Activated CD8-positive, alpha-beta memory T cell treated with anti-CD3 and anti-CD28 coated beads for 24 hours (primary cell): ENCODE measurements around the gene CNDP1.

Experiments used
- DNase-seq: peaks from one replicate; pipeline ENCODE4 v3.0.0-alpha.2; 2020

The CNDP1 gene

DNA sequence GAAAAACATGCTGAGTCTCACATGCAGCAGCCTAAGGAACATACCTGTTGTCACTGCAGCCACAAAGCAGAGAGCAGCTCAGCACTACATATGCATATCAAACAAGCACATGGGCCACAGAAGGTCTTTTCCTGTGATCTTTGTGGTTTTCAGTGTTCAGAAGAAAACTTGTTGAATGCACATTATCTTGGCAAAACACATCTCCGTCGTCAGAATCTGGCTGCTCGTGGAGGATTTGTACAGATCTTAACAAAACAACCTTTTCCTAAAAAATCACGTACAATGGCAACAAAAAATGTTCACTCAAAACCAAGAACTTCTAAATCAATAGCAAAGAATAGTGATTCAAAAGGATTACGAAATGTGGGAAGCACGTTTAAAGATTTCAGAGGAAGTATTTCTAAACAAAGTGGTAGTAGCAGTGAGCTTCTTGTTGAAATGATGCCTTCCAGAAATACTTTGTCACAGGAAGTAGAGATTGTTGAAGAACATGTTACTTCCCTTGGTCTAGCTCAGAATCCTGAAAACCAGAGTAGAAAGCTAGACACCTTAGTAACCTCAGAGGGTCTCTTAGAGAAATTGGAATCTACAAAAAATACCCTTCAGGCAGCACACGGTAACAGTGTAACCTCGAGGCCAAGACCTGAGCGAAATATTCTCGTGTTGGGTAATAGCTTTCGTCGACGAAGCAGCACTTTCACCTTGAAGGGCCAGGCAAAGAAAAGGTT lies 97.5 kb downstream of the CNDP1 start:
- no peak for DNase-seq

DNA sequence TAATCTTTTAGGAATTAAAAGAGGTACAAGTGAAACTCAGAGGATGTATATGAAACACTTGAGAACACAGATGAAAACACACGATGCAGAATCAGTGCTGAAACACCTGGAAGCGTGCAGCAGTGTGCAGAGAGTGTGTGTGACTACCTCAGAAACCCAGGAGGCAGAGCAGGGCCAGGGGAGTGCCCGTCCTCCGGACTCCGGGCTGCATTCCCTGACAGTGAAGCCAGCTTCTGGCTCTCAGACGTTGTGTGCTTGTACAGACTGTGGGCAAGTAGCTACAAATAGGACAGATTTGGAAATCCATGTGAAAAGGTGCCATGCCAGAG lies 98.0 kb downstream of the CNDP1 start:
- no peak for DNase-seq

DNA sequence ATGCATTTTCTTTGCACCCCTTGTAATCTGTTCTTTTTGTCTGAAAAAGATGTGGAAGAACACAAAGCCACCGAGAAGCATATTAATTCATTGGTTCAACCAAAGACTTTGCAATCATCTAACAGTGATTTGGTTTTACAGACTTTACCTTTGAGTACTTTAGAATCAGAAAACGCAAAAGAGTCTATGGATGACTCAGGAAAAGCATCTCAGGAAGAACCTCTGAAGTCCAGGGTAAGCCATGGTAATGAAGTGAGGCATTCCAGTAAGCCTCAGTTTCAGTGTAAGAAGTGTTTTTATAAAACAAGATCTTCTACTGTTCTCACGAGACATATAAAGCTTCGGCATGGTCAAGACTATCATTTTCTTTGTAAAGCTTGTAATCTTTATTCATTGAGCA lies 98.6 kb downstream of the CNDP1 start:
- no peak for DNase-seq

GRCh38 chr18:74633652-74634352 lies 99.5 kb downstream of the CNDP1 start:
- DNase-seq: no peak

DNA sequence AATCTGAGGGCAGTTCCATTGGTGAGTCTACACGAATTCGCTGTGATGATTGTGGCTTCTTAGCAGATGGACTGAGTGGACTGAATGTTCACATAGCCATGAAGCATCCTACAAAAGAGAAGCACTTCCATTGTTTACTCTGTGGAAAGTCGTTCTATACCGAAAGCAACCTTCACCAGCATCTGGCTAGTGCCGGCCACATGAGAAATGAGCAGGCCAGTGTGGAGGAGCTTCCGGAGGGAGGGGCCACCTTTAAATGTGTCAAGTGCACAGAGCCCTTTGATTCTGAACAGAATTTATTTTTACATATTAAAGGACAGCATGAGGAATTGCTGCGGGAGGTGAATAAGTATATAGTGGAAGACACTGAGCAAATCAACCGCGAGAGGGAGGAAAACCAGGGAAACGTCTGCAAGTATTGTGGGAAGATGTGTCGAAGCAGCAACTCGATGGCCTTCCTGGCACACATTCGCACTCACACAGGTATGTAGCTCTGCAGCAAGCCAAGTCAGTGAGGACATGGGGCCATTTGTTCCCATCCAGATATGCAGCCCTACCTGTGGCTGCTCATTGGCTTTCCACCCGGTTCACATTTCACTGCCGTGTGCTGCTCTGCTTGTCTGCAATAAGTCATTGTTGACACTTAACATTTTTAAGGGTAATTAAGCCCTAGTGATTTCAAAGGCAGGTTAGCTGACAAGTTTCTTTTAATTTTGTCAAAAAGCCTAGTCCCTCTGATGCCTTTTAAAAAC lies 101.1 kb downstream of the CNDP1 start:
- no peak for DNase-seq
